Hippocampal formation (tissue), 2 donors: Measurements from ENCODE around the gene CYP2A6.
"Not testable (repeated sequence)": the region's sequence is repeated elsewhere in the genome, so short reads cannot be mapped to it uniquely, and the experiment has no call there.

ENCODE experiments used
- DNase-seq, 2 donors: peaks; one replicate each; lab custom pipeline; 2025; lab: John Stamatoyannopoulos, UW

CYP2A6 gene

GRCh38 chr19:40819479-40820234, 30.6 kb downstream of the CYP2A6 start:
- peak; percentile 20 to 46 for DNase-seq

- peak in 1 of 2 donors; percentile 53 for DNase-seq
These were observed 31.5 kb downstream of the CYP2A6 start for GRCh38 chr19:40818480-40819399.

GRCh38 chr19:40815223-40815622, 35.0 kb downstream of the CYP2A6 start:
- DNase-seq: no peak

GRCh38 chr19:40813182-40813581, 37.1 kb downstream of the CYP2A6 start:
- no peak for DNase-seq

- DNase-seq: not testable (repeated sequence)
These were observed 37.7 kb downstream of the CYP2A6 start for GRCh38 chr19:40812571-40812970.

- DNase-seq: no peak
These were observed 38.5 kb downstream of the CYP2A6 start for GRCh38 chr19:40811478-40812341.

GRCh38 chr19:40810649-40811408, 39.4 kb downstream of the CYP2A6 start:
- DNase-seq: peak in 1 of 2 donors; percentile 71

GRCh38 chr19:40810160-40810559, 40.1 kb downstream of the CYP2A6 start:
- no peak for DNase-seq

GRCh38 chr19:40809358-40810086, 40.7 kb downstream of the CYP2A6 start:
- no peak for DNase-seq

GRCh38 chr19:40808497-40808896, 41.8 kb downstream of the CYP2A6 start:
- no peak for DNase-seq

- no peak for DNase-seq
These were observed 42.3 kb downstream of the CYP2A6 start for GRCh38 chr19:40808021-40808325.

- no peak for DNase-seq
These were observed 42.9 kb downstream of the CYP2A6 start for GRCh38 chr19:40807147-40808020.

GRCh38 chr19:40806423-40807146, 43.7 kb downstream of the CYP2A6 start:
- peak; percentile 85 to 95 for DNase-seq

- DNase-seq: no peak
These were observed 44.9 kb downstream of the CYP2A6 start for GRCh38 chr19:40805258-40805868.

- no peak for DNase-seq
These were observed 45.4 kb downstream of the CYP2A6 start for GRCh38 chr19:40804783-40805242.

GRCh38 chr19:40803857-40804782, 46.1 kb downstream of the CYP2A6 start:
- no peak for DNase-seq

- DNase-seq: no peak
These were observed 46.9 kb downstream of the CYP2A6 start for GRCh38 chr19:40803170-40803856.
